Adrenal gland (tissue), 5 donors: ENCODE measurements around the gene KRTAP10-2.

Source experiments
- CTCF ChIP-seq, 6 experiments: fragments of 450-650 bp in 4 of 6; fragments of 200-600 bp in 2 of 6; sonication (generic) in 1 of 6; IDR thresholded peaks; 1 replicate in 5 of 6; 2 replicates in 1 of 6; pipeline versions ENCODE4 v1.5.1 to v1.8.0; 2016 to 2021; ENCODE audit warnings: antibody characterized with exemption in 6 of 6, mild to moderate bottlenecking in 2 of 6, moderate library complexity in 1 of 6
- POLR2A ChIP-seq, 2 donors: fragments of 450-650 bp; IDR thresholded peaks; one replicate each; pipeline ENCODE4 v1.6.1; 2017; ENCODE audit warnings: antibody characterized with exemption in 2 of 2, mild to moderate bottlenecking in 2 of 2, moderate library complexity in 1 of 2
- donor health status: DM: no; HTN: no; CAD: no.

- TF ChIP-seq CTCF (IDR thresholded peaks at IDR 0.05), result no peak
- TF ChIP-seq POLR2A (IDR thresholded peaks at IDR 0.05), result no peak
Measured at GRCh38 chr21:44557491-44558328, 6.4 kb upstream of the KRTAP10-2 start.
